Suppressor macrophage treated with lipopolysaccharide for 1 hour (primary cell): Measurements from ENCODE around the gene HDAC3.

ENCODE experiments used
- DNase-seq, 3 donors: peaks; one replicate each; pipeline ENCODE4 v3.0.0-alpha.2; 2020 to 2022

Gene HDAC3

GRCh38 chr5:141657937-141658545 is 21.4 kb upstream of the HDAC3 start:
- peak; percentile 46 to 73 (median 71) for DNase-seq

- no peak for DNase-seq
Observed at GRCh38 chr5:141657404-141657803, 20.8 kb upstream of the HDAC3 start.

GRCh38 chr5:141656396-141656795 is 19.7 kb upstream of the HDAC3 start:
- DNase-seq: no peak

- DNase-seq: no peak
Observed at GRCh38 chr5:141655020-141655419, 18.4 kb upstream of the HDAC3 start.

GRCh38 chr5:141654298-141654697 is 17.6 kb upstream of the HDAC3 start:
- DNase-seq: no peak

- no peak for DNase-seq
Observed at GRCh38 chr5:141651728-141652105, 15.1 kb upstream of the HDAC3 start.

- peak; percentile 85 to 95 (median 92) for DNase-seq
Observed at GRCh38 chr5:141650851-141651727, 14.4 kb upstream of the HDAC3 start, which contains the start of gene FCHSD1. Gene FCHSD1, minus strand, starts transcription at chr5:141651418. Its CDS starts 50 bp downstream, at chr5:141651368.

- no peak for DNase-seq
Observed at GRCh38 chr5:141649972-141650371, 13.3 kb upstream of the HDAC3 start.

GRCh38 chr5:141649056-141649688 is 12.5 kb upstream of the HDAC3 start:
- no peak for DNase-seq

GRCh38 chr5:141647851-141648250 is 11.2 kb upstream of the HDAC3 start:
- no peak for DNase-seq

- no peak for DNase-seq
Observed at GRCh38 chr5:141647242-141647641, 10.6 kb upstream of the HDAC3 start.

- DNase-seq: no peak
Observed at GRCh38 chr5:141646026-141646425, 9.4 kb upstream of the HDAC3 start.

- peak; percentile 40 to 66 (median 42) for DNase-seq
Observed at GRCh38 chr5:141641634-141642267, 5.1 kb upstream of the HDAC3 start.

- DNase-seq: no peak
Observed at GRCh38 chr5:141640698-141641097, 4.0 kb upstream of the HDAC3 start.

- DNase-seq: no peak
Observed at GRCh38 chr5:141640051-141640415, 3.4 kb upstream of the HDAC3 start.

GRCh38 chr5:141639357-141640050 is 2.9 kb upstream of the HDAC3 start:
- no peak for DNase-seq

- DNase-seq: no peak
Observed at GRCh38 chr5:141638771-141639170, 2.1 kb upstream of the HDAC3 start.

- DNase-seq: peak; percentile 53 to 68 (median 54)
Observed at GRCh38 chr5:141637767-141638419, 1.2 kb upstream of the HDAC3 start.

- peak in 1 of 3 donors; percentile 46 for DNase-seq
Observed at GRCh38 chr5:141637123-141637766, 596 bp upstream of the HDAC3 start.

- DNase-seq: no peak
Observed at GRCh38 chr5:141636106-141636412, 590 bp downstream of the HDAC3 start.

GRCh38 chr5:141635646-141636045 is 1.0 kb downstream of the HDAC3 start:
- no peak for DNase-seq

GRCh38 chr5:141634720-141635119 is 1.9 kb downstream of the HDAC3 start:
- DNase-seq: no peak
